ENCODE results near the gene HHATL. TPM values are rescaled to one million over a fixed set of nuclear protein-coding genes. Genes with fewer than 3 reads are reported as not detected.

The HHATL gene
- total RNA-seq, 3 donors from 2014 or later (not counting 1 experiment from before 2014, with no cell fraction given), result not detected

DNA sequence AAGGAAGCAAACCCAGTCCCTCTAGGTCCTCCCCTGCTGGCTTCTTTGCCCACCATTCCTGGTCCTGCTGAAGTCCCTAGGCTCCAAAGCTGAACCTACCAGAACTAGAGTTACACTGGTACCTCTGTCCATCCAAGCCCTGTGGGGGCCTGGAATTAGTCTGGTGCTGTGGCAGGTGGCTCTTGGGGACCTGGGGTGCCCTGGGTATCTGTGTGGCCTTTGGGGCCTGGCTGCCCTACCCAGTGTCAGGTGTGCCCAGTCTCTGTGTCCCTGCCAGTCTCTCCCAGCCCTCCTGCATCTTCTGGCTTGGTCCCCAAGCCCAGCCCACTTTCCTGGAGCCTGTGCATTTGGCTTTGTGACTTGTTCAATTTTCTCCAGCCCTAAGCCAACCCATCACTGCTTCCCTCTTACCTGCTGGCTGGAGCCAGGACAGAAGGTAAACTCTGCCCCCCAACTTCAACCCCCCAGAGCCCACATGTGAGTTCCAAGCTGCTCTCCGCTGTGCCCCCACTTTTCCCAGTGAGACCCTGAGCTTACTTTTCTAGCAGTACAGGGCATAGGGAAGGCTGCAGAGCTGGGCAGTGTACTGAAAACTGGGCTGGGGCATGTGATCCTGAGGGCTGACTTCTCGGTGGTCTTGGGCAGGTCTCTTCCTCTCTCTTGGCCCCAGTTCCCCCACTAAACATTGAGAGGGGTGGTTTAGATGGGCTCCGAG is 28.3 kb upstream of the HHATL start:
- Histone ChIP-seq H3K27me3 (ENCODE audit: control insufficient read depth, insufficient read depth, low read length) (no peaks in the 10 kb centered on the region), H3K9me3 (ENCODE audit: control insufficient read depth, insufficient read depth, low read length) (no peaks in the 10 kb centered on the region), H3K4me1 (ENCODE audit: control insufficient read depth, insufficient read depth, low read length) (no peaks in the 10 kb centered on the region), H3K4me3 (ENCODE audit: low read length) (no peak overlapping the region), H3K36me3 (ENCODE audit: control insufficient read depth, insufficient read depth, low read length) (no peaks in the 10 kb centered on the region), H3K27ac (ENCODE audit: low read length) (no peak overlapping the region)
- Mint-ChIP-seq H3K9me3 (no peaks in the 10 kb centered on the region), H3K4me3 (no peak overlapping the region), H3K36me3 (no peaks in the 10 kb centered on the region), H3K27me3 (ENCODE audit: low read depth in 2 of 2) (peaks cover 3 to 8% of the 10 kb centered on the region in 2 donors), H3K27ac (no peak overlapping the region), H3K4me1 (no peaks in the 10 kb centered on the region)
- no peak for TF ChIP-seq CTCF (IDR thresholded peaks at IDR 0.05)
- DNase-seq, result no peak
- intact Hi-C loops (cut with micrococcal nuclease), result no loop called here
- 84% methylated on average over 2 of the region's 3 CpGs for WGBS (ENCODE audit: insufficient coverage)
- no peak for ATAC-seq

DNA sequence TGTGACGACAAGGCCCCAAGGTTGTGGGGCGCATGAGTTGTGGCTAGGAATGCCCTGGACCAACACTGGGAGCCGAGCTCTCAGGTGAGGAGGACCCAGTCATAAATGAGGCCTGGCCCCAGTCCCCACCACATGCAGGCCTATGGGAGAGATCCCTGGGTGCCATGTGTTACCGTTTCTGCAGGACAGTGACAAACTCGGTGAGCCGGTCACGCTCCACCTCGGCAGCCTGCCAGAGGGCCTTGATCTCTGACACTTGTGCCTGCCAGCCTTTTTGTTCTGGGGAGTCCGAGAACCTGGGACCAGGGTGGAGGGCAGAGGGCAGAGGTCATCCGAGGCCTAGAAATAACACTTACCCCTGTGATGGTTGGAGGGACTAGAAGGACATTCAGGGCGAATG is 27.7 kb upstream of the HHATL start:
- no peaks in the 10 kb centered on the region for H3K9me3 ChIP-seq (ENCODE audit: control insufficient read depth, insufficient read depth, low read length)
- no peaks in the 10 kb centered on the region for H3K27me3 ChIP-seq (ENCODE audit: control insufficient read depth, insufficient read depth, low read length)
- H3K4me3 ChIP-seq (ENCODE audit: low read length), result no peak overlapping the region
- no peaks in the 10 kb centered on the region for H3K4me1 Mint-ChIP-seq
- H3K36me3 Mint-ChIP-seq, result no peaks in the 10 kb centered on the region
- H3K9me3 Mint-ChIP-seq, result no peaks in the 10 kb centered on the region
- no peak overlapping the region for H3K27ac Mint-ChIP-seq
- H3K4me3 Mint-ChIP-seq, result no peak overlapping the region
- peaks cover 9 to 10% of the 10 kb centered on the region in 2 donors for H3K27me3 Mint-ChIP-seq (ENCODE audit: low read depth in 2 of 2)
- H3K4me1 ChIP-seq (ENCODE audit: control insufficient read depth, insufficient read depth, low read length), result no peaks in the 10 kb centered on the region
- H3K36me3 ChIP-seq (ENCODE audit: control insufficient read depth, insufficient read depth, low read length), result no peaks in the 10 kb centered on the region
- no peak overlapping the region for H3K27ac ChIP-seq (ENCODE audit: low read length)
- ATAC-seq, result no peak
- WGBS (ENCODE audit: insufficient coverage), result 88% methylated on average over 11 of the region's 11 CpGs
- TF ChIP-seq CTCF (IDR thresholded peaks at IDR 0.05), result no peak
- no peak for DNase-seq
- intact Hi-C loops (cut with micrococcal nuclease), result no loop called here

- peaks cover 8 to 9% of the 10 kb centered on the region in 2 donors for H3K27me3 Mint-ChIP-seq (ENCODE audit: low read depth in 2 of 2)
- no peaks in the 10 kb centered on the region for H3K9me3 ChIP-seq (ENCODE audit: control insufficient read depth, insufficient read depth, low read length)
- H3K4me3 Mint-ChIP-seq, result no peak overlapping the region
- H3K4me3 ChIP-seq (ENCODE audit: low read length), result no peak overlapping the region
- H3K27ac Mint-ChIP-seq, result no peak overlapping the region
- H3K36me3 Mint-ChIP-seq, result no peaks in the 10 kb centered on the region
- H3K4me1 ChIP-seq (ENCODE audit: control insufficient read depth, insufficient read depth, low read length), result no peaks in the 10 kb centered on the region
- no peaks in the 10 kb centered on the region for H3K9me3 Mint-ChIP-seq
- 92% methylated on average over 6 of the region's 6 CpGs for WGBS (ENCODE audit: insufficient coverage)
- TF ChIP-seq CTCF (IDR thresholded peaks at IDR 0.05), result no peak
- DNase-seq (no peak), ATAC-seq (no peak)
- H3K27me3 ChIP-seq (ENCODE audit: control insufficient read depth, insufficient read depth, low read length), result no peaks in the 10 kb centered on the region
- H3K27ac ChIP-seq (ENCODE audit: low read length), result no peak overlapping the region
- intact Hi-C loops (cut with micrococcal nuclease), result no loop called here
- no peaks in the 10 kb centered on the region for H3K4me1 Mint-ChIP-seq
- no peaks in the 10 kb centered on the region for H3K36me3 ChIP-seq (ENCODE audit: control insufficient read depth, insufficient read depth, low read length)
Observed at GRCh38 chr3:42729404-42730145, 27.0 kb upstream of the HHATL start.
